ENCODE measurements around the gene DPH7.

DNA sequence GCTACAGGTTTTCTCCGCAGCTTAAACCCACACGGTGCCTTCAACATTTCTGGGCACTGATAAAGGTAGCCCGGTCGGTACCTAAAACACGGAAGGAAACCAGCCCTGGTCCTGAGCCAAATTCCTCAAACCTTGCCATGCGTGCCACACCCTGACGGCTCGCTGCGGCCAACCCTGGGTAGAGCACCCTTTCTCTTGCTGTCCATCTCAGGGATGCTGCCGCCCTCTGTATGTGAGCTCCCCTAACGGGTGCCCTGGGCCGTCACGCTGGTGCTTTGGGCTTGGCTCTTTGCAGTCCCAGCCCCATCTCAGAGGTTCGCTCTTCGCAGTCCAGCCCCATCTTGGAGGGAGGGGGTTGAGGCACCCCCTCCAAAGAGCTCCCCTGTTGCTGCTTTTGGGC lies 72.5 kb downstream of the DPH7 start:
- TF ChIP-seq, protein P1, sequence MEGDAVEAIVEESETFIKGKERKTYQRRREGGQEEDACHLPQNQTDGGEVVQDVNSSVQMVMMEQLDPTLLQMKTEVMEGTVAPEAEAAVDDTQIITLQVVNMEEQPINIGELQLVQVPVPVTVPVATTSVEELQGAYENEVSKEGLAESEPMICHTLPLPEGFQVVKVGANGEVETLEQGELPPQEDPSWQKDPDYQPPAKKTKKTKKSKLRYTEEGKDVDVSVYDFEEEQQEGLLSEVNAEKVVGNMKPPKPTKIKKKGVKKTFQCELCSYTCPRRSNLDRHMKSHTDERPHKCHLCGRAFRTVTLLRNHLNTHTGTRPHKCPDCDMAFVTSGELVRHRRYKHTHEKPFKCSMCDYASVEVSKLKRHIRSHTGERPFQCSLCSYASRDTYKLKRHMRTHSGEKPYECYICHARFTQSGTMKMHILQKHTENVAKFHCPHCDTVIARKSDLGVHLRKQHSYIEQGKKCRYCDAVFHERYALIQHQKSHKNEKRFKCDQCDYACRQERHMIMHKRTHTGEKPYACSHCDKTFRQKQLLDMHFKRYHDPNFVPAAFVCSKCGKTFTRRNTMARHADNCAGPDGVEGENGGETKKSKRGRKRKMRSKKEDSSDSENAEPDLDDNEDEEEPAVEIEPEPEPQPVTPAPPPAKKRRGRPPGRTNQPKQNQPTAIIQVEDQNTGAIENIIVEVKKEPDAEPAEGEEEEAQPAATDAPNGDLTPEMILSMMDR (IDR thresholded peaks at IDR 0.05), result no peak
- TF ChIP-seq EZH2phosphoT487 (IDR thresholded peaks at IDR 0.05), result no peak
